H1 (cell line): ENCODE data around the gene ACTL6A. TPM values are rescaled to one million over a fixed set of nuclear protein-coding genes. Genes with fewer than 3 reads are reported as not detected.

Source experiments
- ASH2L ChIP-seq: fragments of 200-600, 300-600 bp; sonication (generic); IDR thresholded peaks from one replicate; pipeline ENCODE4 v1.7.1; 2017; ENCODE audit warnings: low read length
- BACH1 ChIP-seq: IDR thresholded peaks from 2 replicates; pipeline ENCODE4 v1.6.1; 2012; ENCODE audit warnings: low read length, improper control_type of control experiment
- CBX5 ChIP-seq: fragments of 300-800, 300-1000 bp; sonication (generic); IDR thresholded peaks from 2 replicates; pipeline ENCODE4 v1.7.1; 2016; ENCODE audit warnings: antibody characterized with exemption, low read length, low read depth
- HDAC2 ChIP-seq, 2 experiments: fragments of 300-600 bp in 1 of 2; sonication (generic) in 1 of 2; IDR thresholded peaks; 2 replicates each; pipeline ENCODE4 v1.6.1; 2011 to 2012; ENCODE audit warnings: low read depth in 2 of 2, low read length in 2 of 2, mild to moderate bottlenecking in 2 of 2, moderate library complexity in 2 of 2, borderline replicate concordance in 1 of 2, inconsistent platforms in 1 of 2
- JUND ChIP-seq: IDR thresholded peaks from 2 replicates; pipeline ENCODE4 v1.6.1; 2011; ENCODE audit warnings: mild to moderate bottlenecking, improper control_type of control experiment, low read length
- MAFK ChIP-seq: IDR thresholded peaks from 2 replicates; pipeline ENCODE4 v1.6.1; 2012; ENCODE audit warnings: low read depth, mild to moderate bottlenecking, improper control_type of control experiment, low read length
- RAD21 ChIP-seq, 2 experiments: IDR thresholded peaks in 1 of 2; conservative IDR thresholded peaks in 1 of 2; 2 replicates each; pipeline ENCODE4 v1.6.1; 2011; ENCODE audit warnings: low read depth in 2 of 2, low read length in 2 of 2, improper control_type of control experiment in 1 of 2, inconsistent platforms in 1 of 2, mild to moderate bottlenecking in 1 of 2, moderate library complexity in 1 of 2
- RFX5 ChIP-seq: IDR thresholded peaks from 2 replicates; pipeline ENCODE4 v1.6.1; 2011; ENCODE audit warnings: low read depth, low read length, improper control_type of control experiment, borderline replicate concordance
- SRF ChIP-seq: IDR thresholded peaks from 2 replicates; pipeline ENCODE4 v1.6.1; 2011; ENCODE audit warnings: mild to moderate bottlenecking, low read depth, low read length, moderate library complexity
- SUZ12 ChIP-seq: fragments of 200-600 bp; sonication (generic); IDR thresholded peaks from 2 replicates; pipeline ENCODE4 v1.6.1; 2012; ENCODE audit warnings: mild to moderate bottlenecking, inconsistent platforms, low read length, moderate library complexity, mixed read lengths
- polyA plus RNA-seq, 7 experiments: library from polyadenylated mRNA; depleted of rRNA in 3 of 7; stranded (reverse) in 5 of 7; unstranded in 2 of 7; fragments of >200 nt in 5 of 7; fragments of 200-250 nt in 2 of 7; gene quantifications; 1 replicate in 5 of 7; 2 replicates in 1 of 7; 4 replicates in 1 of 7; pipeline versions ENCODE4 v1.2.1 to v1.2.3, GENCODE V29; 2011 to 2013; ENCODE audit warnings: missing spikeins in 2 of 7, mixed read lengths in 2 of 7
- total RNA-seq: library from RNA; stranded (reverse); fragmentation: NEBNext Ultra II Directional; extraction: Animal tissue kit (Norgen Biotek cat#: 25700); gene quantifications from 2 replicates; pipeline ENCODE4 v1.2.1, GENCODE V29; 2021
- TF ChIP-seq, protein P1 (sequence below): fragments of 300-600 bp; sonication (generic); IDR thresholded peaks from 2 replicates; pipeline ENCODE4 v1.7.1; 2012; ENCODE audit warnings: low read length, moderate library complexity, mild to moderate bottlenecking, inconsistent platforms; ENCODE audit not compliant: insufficient replicate concordance

ACTL6A gene
- total and polyA plus RNA-seq, 2 of the 8 experiments (the other 6 are each of a cell fraction or from before 2014, with no cell fraction given), result 76.9 to 99.5 TPM

DNA sequence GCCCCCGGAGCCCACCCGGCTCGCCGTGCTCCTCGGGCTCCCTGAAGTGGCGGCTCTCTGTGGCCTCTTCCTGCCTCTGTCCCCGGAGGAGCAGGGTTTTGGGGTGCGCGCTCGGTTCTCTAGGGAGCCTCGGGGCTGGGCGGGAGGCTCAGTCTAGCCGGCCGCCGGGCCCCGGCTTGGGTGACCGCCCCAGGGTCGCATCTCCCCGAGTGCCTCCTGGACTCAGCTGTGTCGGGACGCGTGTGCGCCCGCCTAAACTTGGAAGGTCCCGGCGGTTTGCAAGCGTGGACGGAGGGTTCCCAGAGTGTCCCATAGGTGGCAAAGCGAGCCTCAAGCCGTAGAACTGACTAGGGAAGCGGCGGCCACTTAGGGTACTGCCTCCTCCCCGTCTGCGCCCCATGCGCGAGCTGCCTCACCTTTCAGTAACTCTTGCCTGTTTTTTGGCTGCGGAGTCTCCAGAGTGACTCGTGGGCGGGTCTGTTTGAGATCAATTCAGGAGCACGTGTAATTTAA lies 601 bp downstream of the ACTL6A start (continued):
- TF ChIP-seq, protein P1, sequence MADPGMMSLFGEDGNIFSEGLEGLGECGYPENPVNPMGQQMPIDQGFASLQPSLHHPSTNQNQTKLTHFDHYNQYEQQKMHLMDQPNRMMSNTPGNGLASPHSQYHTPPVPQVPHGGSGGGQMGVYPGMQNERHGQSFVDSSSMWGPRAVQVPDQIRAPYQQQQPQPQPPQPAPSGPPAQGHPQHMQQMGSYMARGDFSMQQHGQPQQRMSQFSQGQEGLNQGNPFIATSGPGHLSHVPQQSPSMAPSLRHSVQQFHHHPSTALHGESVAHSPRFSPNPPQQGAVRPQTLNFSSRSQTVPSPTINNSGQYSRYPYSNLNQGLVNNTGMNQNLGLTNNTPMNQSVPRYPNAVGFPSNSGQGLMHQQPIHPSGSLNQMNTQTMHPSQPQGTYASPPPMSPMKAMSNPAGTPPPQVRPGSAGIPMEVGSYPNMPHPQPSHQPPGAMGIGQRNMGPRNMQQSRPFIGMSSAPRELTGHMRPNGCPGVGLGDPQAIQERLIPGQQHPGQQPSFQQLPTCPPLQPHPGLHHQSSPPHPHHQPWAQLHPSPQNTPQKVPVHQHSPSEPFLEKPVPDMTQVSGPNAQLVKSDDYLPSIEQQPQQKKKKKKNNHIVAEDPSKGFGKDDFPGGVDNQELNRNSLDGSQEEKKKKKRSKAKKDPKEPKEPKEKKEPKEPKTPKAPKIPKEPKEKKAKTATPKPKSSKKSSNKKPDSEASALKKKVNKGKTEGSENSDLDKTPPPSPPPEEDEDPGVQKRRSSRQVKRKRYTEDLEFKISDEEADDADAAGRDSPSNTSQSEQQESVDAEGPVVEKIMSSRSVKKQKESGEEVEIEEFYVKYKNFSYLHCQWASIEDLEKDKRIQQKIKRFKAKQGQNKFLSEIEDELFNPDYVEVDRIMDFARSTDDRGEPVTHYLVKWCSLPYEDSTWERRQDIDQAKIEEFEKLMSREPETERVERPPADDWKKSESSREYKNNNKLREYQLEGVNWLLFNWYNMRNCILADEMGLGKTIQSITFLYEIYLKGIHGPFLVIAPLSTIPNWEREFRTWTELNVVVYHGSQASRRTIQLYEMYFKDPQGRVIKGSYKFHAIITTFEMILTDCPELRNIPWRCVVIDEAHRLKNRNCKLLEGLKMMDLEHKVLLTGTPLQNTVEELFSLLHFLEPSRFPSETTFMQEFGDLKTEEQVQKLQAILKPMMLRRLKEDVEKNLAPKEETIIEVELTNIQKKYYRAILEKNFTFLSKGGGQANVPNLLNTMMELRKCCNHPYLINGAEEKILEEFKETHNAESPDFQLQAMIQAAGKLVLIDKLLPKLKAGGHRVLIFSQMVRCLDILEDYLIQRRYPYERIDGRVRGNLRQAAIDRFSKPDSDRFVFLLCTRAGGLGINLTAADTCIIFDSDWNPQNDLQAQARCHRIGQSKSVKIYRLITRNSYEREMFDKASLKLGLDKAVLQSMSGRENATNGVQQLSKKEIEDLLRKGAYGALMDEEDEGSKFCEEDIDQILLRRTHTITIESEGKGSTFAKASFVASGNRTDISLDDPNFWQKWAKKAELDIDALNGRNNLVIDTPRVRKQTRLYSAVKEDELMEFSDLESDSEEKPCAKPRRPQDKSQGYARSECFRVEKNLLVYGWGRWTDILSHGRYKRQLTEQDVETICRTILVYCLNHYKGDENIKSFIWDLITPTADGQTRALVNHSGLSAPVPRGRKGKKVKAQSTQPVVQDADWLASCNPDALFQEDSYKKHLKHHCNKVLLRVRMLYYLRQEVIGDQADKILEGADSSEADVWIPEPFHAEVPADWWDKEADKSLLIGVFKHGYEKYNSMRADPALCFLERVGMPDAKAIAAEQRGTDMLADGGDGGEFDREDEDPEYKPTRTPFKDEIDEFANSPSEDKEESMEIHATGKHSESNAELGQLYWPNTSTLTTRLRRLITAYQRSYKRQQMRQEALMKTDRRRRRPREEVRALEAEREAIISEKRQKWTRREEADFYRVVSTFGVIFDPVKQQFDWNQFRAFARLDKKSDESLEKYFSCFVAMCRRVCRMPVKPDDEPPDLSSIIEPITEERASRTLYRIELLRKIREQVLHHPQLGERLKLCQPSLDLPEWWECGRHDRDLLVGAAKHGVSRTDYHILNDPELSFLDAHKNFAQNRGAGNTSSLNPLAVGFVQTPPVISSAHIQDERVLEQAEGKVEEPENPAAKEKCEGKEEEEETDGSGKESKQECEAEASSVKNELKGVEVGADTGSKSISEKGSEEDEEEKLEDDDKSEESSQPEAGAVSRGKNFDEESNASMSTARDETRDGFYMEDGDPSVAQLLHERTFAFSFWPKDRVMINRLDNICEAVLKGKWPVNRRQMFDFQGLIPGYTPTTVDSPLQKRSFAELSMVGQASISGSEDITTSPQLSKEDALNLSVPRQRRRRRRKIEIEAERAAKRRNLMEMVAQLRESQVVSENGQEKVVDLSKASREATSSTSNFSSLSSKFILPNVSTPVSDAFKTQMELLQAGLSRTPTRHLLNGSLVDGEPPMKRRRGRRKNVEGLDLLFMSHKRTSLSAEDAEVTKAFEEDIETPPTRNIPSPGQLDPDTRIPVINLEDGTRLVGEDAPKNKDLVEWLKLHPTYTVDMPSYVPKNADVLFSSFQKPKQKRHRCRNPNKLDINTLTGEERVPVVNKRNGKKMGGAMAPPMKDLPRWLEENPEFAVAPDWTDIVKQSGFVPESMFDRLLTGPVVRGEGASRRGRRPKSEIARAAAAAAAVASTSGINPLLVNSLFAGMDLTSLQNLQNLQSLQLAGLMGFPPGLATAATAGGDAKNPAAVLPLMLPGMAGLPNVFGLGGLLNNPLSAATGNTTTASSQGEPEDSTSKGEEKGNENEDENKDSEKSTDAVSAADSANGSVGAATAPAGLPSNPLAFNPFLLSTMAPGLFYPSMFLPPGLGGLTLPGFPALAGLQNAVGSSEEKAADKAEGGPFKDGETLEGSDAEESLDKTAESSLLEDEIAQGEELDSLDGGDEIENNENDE, result no peak
- TF ChIP-seq SRF (no peak), JUND (no peak), SUZ12 (no peak), CBX5 (no peak), HDAC2 (IDR thresholded peaks at IDR 0.05; ENCODE audit: borderline replicate concordance in 1 of 2, low read depth in 2 of 2, low read length in 2 of 2) (no peak; a peak in 1 of 4 replicates), MAFK (no peak), RAD21 (IDR thresholded peaks at IDR 0.05 in 1 of 2, conservative IDR thresholded peaks at IDR 0.05 in 1 of 2; ENCODE audit: low read depth in 2 of 2, low read length in 2 of 2) (no peak; a peak in 1 of 4 replicates), BACH1 (no peak), ASH2L (no peak), RFX5 (no peak)
